ENCODE results near the gene CYTH3. TPM values are rescaled to one million over a fixed set of nuclear protein-coding genes. Genes with fewer than 3 reads are reported as not detected.
A peak's percentile ranks its signal among the peaks of the same experiment; 100 is the strongest.
"Not testable (repeated sequence)": the region's sequence is repeated elsewhere in the genome, so short reads cannot be mapped to it uniquely, and the experiment has no call there.

The CYTH3 gene
- polyA plus RNA-seq, 2 of the 4 experiments (the other 2 are of a cell fraction): 18.6 to 24.2 TPM

DNA sequence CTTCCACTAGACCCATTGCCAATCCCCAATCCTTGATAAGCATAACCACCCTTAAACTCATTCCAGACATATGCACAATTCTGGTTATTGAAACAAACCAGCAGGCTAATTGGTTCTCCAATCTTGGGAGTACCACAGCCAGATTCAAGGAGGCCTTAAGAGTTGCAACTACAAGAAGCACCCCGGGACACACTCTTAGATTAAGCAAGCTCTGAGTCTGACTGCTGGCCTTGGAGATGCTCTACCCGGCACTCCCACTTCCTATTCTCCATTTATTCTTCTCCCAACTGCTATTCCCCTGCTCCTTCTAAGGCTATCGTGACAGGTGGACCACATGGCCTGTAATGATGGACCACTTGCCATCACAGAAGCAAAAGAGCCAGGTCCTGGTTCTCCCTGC is 40.3 kb downstream of the CYTH3 start:
- no peak for FAIRE-seq

DNA sequence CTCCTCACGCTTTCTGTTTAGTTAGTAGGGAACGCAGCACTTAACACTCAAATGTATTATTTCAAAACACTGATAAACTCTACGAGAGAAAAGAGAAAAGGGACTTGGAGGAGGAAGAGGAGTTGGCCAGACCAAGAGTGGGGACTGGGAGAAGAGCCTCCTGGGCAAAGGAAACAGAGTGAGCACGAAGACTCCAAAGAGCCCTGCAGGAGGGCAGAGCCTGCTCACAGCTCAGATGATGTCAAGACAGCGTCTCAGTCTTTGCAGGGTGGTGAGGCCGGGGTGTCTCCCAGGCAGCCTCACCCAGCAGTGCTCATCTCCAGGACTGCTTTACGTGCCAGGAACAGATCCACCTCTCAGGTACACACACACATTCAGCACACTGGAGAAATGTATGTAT is 41.2 kb downstream of the CYTH3 start:
- ChIA-PET CTCF (interaction anchor here (0.6 to 0.8 kb wide), 2 partner anchors 18 to 21 kb away, joined by 3 read pairs; no protein-coding TSS in a partner anchor), POLR2A (no interaction called here)
- DNase-seq (ENCODE audit: low read depth in 1 of 2, low spot score in 1 of 2): no peak
- H3K27ac ChIP-seq: no peak overlapping the region
- FAIRE-seq: no peak
- H3K4me3 ChIP-seq: no peak overlapping the region
- 74% methylated on average over 7 of the region's 7 CpGs for WGBS (ENCODE audit: missing lambda C conversion rate)
- 0 out of 3 replicates have a peak overlapping the region, but pooled peaks have one; percentile 5 for H3K4me2 ChIP-seq
- no peaks in the 10 kb centered on the region for H3K9me3 ChIP-seq
- peak; percentile 25 to 41; a peak in 3 of 6 replicates for ATAC-seq
- peaks cover 41% of the 10 kb centered on the region for H3K4me1 ChIP-seq
- TF ChIP-seq SREBF2 (IDR thresholded peaks at IDR 0.05): no peak
- no peak for TF ChIP-seq JUNB (IDR thresholded peaks at IDR 0.05)
- TF ChIP-seq HOXA7 (CRISPR knock-in tag; IDR thresholded peaks at IDR 0.05): no peak
- no peak for TF ChIP-seq NFE2L2 (conservative IDR thresholded peaks at IDR 0.05; ENCODE audit: low read length)
- TF ChIP-seq ZSCAN20 (CRISPR knock-in tag; IDR thresholded peaks at IDR 0.05): no peak
- no peak for TF ChIP-seq EP300 (IDR thresholded peaks at IDR 0.05)
- TF ChIP-seq ZNF302 (CRISPR knock-in tag; IDR thresholded peaks at IDR 0.05): no peak
- no peak for TF ChIP-seq RCOR1 (IDR thresholded peaks at IDR 0.05; ENCODE audit: low read depth, low read length)
- TF ChIP-seq CEBPB (IDR thresholded peaks at IDR 0.05): no peak
- TF ChIP-seq ZC3H11A (IDR thresholded peaks at IDR 0.05): no peak
- no peak for TF ChIP-seq CBX2 (IDR thresholded peaks at IDR 0.05; ENCODE audit: borderline replicate concordance, low read depth)

More for the DNA sequence above, 40.3 kb downstream of the CYTH3 start:
- POLR2A ChIA-PET: no interaction called here
- H3K4me3 ChIP-seq: no peak overlapping the region
- TF ChIP-seq HDAC2 (IDR thresholded peaks at IDR 0.05): no peak
- no peak for TF ChIP-seq KDM5A (IDR thresholded peaks at IDR 0.05)
- no peak for TF ChIP-seq RCOR1 (IDR thresholded peaks at IDR 0.05; ENCODE audit: low read depth, low read length)
- no peak for TF ChIP-seq KDM1A (IDR thresholded peaks at IDR 0.05; ENCODE audit: low read depth)
- no peak for TF ChIP-seq TFCP2L1 (CRISPR knock-in tag; IDR thresholded peaks at IDR 0.05)
- no peak for TF ChIP-seq POLR2A (IDR thresholded peaks at IDR 0.05; ENCODE audit: low read length)
- TF ChIP-seq, protein P1, sequence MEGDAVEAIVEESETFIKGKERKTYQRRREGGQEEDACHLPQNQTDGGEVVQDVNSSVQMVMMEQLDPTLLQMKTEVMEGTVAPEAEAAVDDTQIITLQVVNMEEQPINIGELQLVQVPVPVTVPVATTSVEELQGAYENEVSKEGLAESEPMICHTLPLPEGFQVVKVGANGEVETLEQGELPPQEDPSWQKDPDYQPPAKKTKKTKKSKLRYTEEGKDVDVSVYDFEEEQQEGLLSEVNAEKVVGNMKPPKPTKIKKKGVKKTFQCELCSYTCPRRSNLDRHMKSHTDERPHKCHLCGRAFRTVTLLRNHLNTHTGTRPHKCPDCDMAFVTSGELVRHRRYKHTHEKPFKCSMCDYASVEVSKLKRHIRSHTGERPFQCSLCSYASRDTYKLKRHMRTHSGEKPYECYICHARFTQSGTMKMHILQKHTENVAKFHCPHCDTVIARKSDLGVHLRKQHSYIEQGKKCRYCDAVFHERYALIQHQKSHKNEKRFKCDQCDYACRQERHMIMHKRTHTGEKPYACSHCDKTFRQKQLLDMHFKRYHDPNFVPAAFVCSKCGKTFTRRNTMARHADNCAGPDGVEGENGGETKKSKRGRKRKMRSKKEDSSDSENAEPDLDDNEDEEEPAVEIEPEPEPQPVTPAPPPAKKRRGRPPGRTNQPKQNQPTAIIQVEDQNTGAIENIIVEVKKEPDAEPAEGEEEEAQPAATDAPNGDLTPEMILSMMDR (IDR thresholded peaks at IDR 0.05): no peak
- no peak for TF ChIP-seq GATA3 (IDR thresholded peaks at IDR 0.05; ENCODE audit: borderline replicate concordance)
- TF ChIP-seq HEYL (CRISPR knock-in tag; IDR thresholded peaks at IDR 0.05): no peak
- no peak for TF ChIP-seq FOXS1 (CRISPR knock-in tag; IDR thresholded peaks at IDR 0.05)
- TF ChIP-seq MAFK (IDR thresholded peaks at IDR 0.05; ENCODE audit: partially characterized antibody): no peak
- TF ChIP-seq RARB (CRISPR knock-in tag; IDR thresholded peaks at IDR 0.05): no peak
- TF ChIP-seq EHF (CRISPR knock-in tag; IDR thresholded peaks at IDR 0.05): no peak
- TF ChIP-seq SREBF2 (IDR thresholded peaks at IDR 0.05): no peak
- TF ChIP-seq POLR2AphosphoS2 (conservative IDR thresholded peaks at IDR 0.05; ENCODE audit: low read length): no peak
- ATAC-seq: no peak
- no peak overlapping the region for H3K27ac ChIP-seq
- CTCF ChIA-PET: no interaction called here
- no peak for DNase-seq (ENCODE audit: low read depth in 1 of 2, low spot score in 1 of 2)
- no peak overlapping the region for H3K4me2 ChIP-seq
- peaks cover 35% of the 10 kb centered on the region for H3K4me1 ChIP-seq
- H3K9me3 ChIP-seq: no peaks in the 10 kb centered on the region
- 91% methylated on average over 3 of the region's 3 CpGs for WGBS (ENCODE audit: missing lambda C conversion rate)

DNA sequence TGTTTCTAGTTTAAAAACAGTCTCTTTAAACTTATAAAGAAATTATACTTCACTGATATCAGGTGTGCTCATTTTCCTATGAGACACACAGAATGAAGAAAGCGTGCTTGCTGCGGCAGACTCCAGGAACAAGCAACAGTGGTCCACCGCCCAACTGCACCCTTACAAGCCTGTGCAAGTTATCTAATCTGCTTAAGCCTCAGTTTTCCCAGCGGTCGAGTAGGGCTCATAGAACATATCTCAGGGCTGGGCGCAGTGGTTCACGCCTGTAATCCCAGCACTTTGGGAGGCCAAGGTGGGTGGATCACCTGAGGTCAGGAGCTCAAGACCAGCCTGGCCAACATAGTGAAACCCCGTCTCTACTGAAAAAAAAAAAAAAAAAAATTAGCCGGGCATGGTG is 43.1 kb downstream of the CYTH3 start:
- H3K4me2 ChIP-seq; DNase-seq (ENCODE audit: low read depth in 1 of 2, low spot score in 1 of 2); CTCF ChIA-PET; ATAC-seq; H3K9me3 ChIP-seq; H3K4me3 ChIP-seq; POLR2A ChIA-PET; H3K27ac ChIP-seq; FAIRE-seq: not testable (repeated sequence)
- 88% methylated on average over 9 of the region's 9 CpGs for WGBS (ENCODE audit: missing lambda C conversion rate)
- peaks cover 60% of the 10 kb centered on the region for H3K4me1 ChIP-seq

Data from A549 (cell line).